SJSA1 (cell line): ENCODE results near the gene CHDH. TPM values are rescaled to one million over a fixed set of nuclear protein-coding genes. Genes with fewer than 3 reads are reported as not detected.

Experiments used
- DNase-seq, 2 experiments: peaks; one replicate each; pipeline ENCODE4 v3.0.0-alpha.2; 2015 to 2020; ENCODE audit warnings: low spot score in 2 of 2, low read depth in 1 of 2
- H3K27ac ChIP-seq: fragments of 250-450 bp; sonication (Bioruptor Pico); 2 replicates; pipeline ENCODE4 v1.5.1; 2020; ENCODE audit warnings: mild to moderate bottlenecking, moderate library complexity
- H3K27me3 ChIP-seq: fragments of 250-450 bp; sonication (Bioruptor Pico); replicated peaks from 2 replicates; pipeline ENCODE4 v1.5.1; 2020; ENCODE audit warnings: mild to moderate bottlenecking, moderate library complexity
- H3K36me3 ChIP-seq: fragments of 250-450 bp; sonication (Bioruptor Pico); 2 replicates; pipeline ENCODE4 v1.5.1; 2020; ENCODE audit warnings: mild to moderate bottlenecking
- H3K4me1 ChIP-seq: fragments of 250-450 bp; sonication (Bioruptor Pico); replicated peaks from 2 replicates; pipeline ENCODE4 v1.6.1; 2021; ENCODE audit warnings: mild to moderate bottlenecking
- H3K4me3 ChIP-seq: fragments of 250-450 bp; sonication (Bioruptor Pico); 2 replicates; pipeline ENCODE4 v1.5.1; 2020; ENCODE audit warnings: mild to moderate bottlenecking
- H3K9me3 ChIP-seq: fragments of 250-450 bp; sonication (Bioruptor Pico); replicated peaks from 2 replicates; pipeline ENCODE4 v1.5.1; 2020; ENCODE audit warnings: mild to moderate bottlenecking
- total RNA-seq: library from RNA; depleted of rRNA; stranded (reverse); fragments of >200 nt; shearing (Covaris generic); gene quantifications from 2 replicates; pipeline ENCODE4 v1.2.3, GENCODE V29; 2014

Gene CHDH
- total RNA-seq, 1 experiment from 2014 or later: not detected

DNA sequence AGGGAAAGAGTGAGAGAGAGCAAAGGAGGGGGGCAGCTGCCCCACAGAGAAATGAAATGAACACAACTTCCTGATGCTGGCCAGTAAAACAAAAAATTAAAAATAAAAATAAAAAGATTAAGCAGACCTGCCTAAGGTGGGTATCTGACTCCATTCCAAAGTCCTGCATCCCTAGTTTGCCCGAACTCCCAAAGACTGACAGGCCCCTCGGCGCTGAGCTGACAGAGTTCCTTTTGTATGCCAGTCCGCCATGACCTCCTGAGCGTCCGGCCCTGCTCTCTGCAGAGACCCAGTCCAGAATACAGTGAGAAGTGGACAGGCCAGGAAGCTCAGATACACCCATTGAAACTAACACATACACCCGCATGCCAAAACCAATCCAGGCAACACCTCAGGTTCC lies 54.9 kb downstream of the CHDH start:
- no peak overlapping the region for H3K27ac ChIP-seq
- no peak overlapping the region for H3K4me3 ChIP-seq
- no peaks in the 10 kb centered on the region for H3K9me3 ChIP-seq
- DNase-seq: no peak
- no peaks in the 10 kb centered on the region for H3K27me3 ChIP-seq
- no peaks in the 10 kb centered on the region for H3K36me3 ChIP-seq
- no peaks in the 10 kb centered on the region for H3K4me1 ChIP-seq

DNA sequence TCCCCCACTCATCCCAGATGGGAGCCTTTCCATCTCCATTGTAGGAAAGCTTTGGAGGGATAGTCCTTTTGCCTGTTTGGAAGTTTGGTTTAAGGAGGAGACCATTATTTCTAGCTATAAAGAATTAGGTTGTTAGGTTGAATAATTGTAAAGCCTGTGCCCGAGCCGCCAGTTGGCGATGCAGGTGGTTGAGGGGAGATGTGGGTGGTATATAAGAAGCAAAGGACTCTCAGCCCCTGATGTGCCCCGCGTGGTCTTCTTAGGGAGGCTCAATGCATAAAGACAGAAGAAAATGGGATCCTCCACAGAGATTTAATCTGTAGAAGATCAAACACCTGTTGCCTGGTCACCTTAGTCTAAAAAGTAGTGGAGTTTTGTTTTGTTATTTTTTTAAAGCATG lies 55.7 kb downstream of the CHDH start:
- DNase-seq: no peak
- Histone ChIP-seq H3K4me1 (no peaks in the 10 kb centered on the region), H3K27ac (no peak overlapping the region), H3K36me3 (no peaks in the 10 kb centered on the region), H3K27me3 (no peaks in the 10 kb centered on the region), H3K9me3 (no peaks in the 10 kb centered on the region), H3K4me3 (no peak overlapping the region)

DNA sequence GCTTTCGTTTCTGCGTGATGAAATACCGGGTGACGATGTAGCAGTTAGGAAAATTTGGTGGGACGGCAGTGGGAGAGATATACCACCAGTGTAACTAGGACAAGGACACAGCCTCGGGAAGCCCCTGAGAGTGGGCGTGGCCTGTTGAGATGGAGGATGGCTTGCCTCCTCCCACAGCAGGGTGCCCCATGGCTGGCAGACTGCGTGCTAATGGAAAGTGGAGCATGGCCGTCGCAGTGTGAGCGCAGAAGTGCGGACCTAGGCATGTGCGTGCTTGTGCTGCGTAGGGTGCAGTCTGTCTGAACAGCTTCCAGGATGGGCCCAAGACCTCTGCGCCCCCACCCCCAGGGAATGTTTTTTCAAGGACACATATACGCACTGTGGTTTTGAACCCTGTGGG lies 56.8 kb downstream of the CHDH start:
- Histone ChIP-seq H3K4me3 (no peak overlapping the region), H3K27ac (no peak overlapping the region), H3K36me3 (no peaks in the 10 kb centered on the region), H3K9me3 (no peaks in the 10 kb centered on the region), H3K4me1 (no peaks in the 10 kb centered on the region), H3K27me3 (no peaks in the 10 kb centered on the region)
- DNase-seq: no peak

DNA sequence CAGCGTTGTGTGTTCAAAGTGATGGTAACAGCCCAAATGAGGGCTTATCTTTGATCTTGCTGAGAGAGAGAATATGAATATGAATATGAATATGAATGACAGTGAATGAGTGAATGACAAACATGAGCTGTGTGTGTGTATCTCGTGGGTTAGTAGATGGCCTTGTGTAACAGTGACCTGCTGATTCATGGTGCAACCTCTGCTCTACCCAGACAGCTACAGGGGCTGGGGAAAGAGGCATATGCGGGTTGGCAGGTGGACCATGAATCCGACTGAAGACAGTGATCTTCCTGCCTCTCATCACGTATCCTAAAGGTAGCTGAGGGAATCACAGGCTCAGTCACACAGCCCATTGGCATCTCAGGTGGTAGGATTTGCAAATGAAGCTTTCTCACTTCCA lies 58.2 kb downstream of the CHDH start:
- no peak overlapping the region for H3K4me3 ChIP-seq
- DNase-seq: no peak
- H3K36me3 ChIP-seq: no peaks in the 10 kb centered on the region
- no peaks in the 10 kb centered on the region for H3K4me1 ChIP-seq
- H3K9me3 ChIP-seq: no peaks in the 10 kb centered on the region
- H3K27ac ChIP-seq: no peak overlapping the region
- H3K27me3 ChIP-seq: no peaks in the 10 kb centered on the region

DNA sequence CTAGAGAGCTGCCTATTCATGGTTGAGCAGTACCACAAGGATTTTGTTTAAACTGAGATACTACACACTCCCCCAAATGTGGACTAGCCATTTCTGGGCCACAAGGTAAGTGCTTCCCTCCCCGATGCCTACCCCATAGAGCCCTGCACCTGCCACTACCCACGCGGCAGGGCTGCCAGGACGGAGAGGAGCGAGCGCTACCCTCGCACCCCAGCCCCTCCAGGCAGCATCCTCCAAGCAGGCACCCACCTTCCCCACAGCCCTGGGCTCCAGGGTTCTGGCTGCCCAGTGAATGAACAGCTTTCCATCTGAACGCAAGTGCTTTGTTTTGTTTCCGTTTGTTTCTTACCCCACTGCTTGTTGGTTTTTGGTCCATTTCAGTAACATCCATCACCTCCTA lies 59.2 kb downstream of the CHDH start:
- no peak for DNase-seq
- Histone ChIP-seq H3K9me3 (no peaks in the 10 kb centered on the region), H3K4me1 (no peaks in the 10 kb centered on the region), H3K4me3 (no peak overlapping the region), H3K36me3 (no peaks in the 10 kb centered on the region), H3K27ac (no peak overlapping the region), H3K27me3 (no peaks in the 10 kb centered on the region)

DNA sequence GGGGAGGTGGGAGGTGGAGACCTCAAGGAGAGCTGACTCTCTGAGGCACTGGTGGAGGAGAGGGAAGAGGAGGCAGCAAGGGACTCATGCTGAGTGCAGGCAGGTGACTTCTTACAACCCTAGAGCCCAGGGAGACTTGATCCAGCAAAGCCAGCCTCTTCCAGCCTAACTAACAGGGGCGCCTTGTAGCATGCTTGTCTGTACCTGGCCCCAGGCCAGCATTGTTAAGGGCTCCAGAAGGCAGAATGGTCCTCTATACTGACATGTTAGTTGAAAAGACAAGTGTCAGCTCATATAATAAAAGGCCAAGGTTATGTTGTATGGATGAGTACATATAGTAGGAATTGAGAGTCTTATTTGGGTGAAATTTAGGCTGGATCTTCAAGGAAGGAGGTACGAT lies 65.4 kb downstream of the CHDH start:
- Histone ChIP-seq H3K9me3 (no peaks in the 10 kb centered on the region), H3K4me1 (no peaks in the 10 kb centered on the region), H3K27ac (no peak overlapping the region), H3K36me3 (no peaks in the 10 kb centered on the region), H3K4me3 (no peak overlapping the region), H3K27me3 (no peaks in the 10 kb centered on the region)
- DNase-seq: no peak

DNA sequence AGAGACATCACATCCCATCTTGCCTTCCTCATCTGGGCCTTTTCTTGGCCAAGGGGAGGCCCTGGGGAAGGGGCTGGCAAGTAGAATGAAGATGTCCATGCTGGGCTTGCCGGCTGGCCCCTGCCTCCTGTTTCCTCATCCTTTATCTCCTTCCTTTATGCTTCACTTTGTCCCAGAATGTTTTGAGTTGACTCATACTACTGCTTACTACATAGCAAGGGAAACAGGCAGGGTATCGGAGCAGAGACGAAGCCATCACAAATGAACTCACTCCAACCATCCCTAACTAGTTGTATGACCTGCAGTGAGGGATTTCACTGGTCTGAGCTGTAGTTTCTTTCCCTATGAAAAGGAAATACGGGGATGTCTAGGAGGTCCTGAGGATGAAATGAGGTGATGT lies 66.0 kb downstream of the CHDH start:
- H3K9me3 ChIP-seq: no peaks in the 10 kb centered on the region
- H3K27me3 ChIP-seq: no peaks in the 10 kb centered on the region
- no peaks in the 10 kb centered on the region for H3K36me3 ChIP-seq
- no peaks in the 10 kb centered on the region for H3K4me1 ChIP-seq
- H3K4me3 ChIP-seq: no peak overlapping the region
- H3K27ac ChIP-seq: no peak overlapping the region
- DNase-seq: no peak

DNA sequence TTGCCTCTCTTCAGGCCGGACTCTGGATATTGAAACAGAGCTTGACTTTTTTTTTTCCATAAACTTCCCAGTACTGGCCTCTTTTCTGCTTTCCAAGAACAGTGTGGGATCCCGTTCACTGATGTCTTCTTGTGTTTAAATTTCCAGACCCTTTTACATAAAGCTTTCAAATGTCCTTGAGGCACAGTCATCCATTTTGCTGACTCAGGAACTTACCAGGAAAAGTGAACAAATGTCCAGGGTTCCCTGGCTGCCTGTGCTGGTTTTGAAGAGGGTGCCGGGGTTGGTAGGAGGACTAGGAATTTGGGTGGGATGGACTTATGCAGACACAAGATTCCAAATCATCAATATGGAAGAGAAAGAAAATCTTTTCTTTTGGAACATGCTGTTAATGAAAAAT lies 68.1 kb downstream of the CHDH start:
- no peak overlapping the region for H3K27ac ChIP-seq

DNA sequence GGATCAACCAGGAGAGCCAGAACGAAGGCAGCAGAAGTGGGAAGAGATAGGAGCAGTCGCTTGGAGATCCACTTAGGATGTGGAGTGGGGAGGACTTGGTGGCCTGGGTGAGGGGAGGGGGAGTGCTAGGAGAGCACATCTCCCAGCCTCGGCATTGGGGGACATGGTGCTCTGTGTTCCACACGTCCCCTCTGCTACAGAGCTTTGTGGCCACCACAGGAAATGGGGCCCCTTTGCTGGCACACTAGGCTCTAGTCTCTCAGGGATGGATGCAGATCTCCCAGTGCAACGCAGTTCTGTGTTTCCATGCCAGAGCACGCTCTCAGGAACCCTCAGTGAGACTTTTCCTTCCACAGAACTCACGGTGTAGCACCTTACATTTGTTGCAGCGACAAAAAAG lies 68.8 kb downstream of the CHDH start:
- H3K27ac ChIP-seq: no peak overlapping the region
- no peaks in the 10 kb centered on the region for H3K4me1 ChIP-seq
- no peaks in the 10 kb centered on the region for H3K9me3 ChIP-seq
- no peaks in the 10 kb centered on the region for H3K36me3 ChIP-seq
- H3K4me3 ChIP-seq: no peak overlapping the region
- H3K27me3 ChIP-seq: no peaks in the 10 kb centered on the region; the same call in 1 of the 2 replicates
- DNase-seq: no peak

More for the DNA sequence above, 68.1 kb downstream of the CHDH start:
- no peaks in the 10 kb centered on the region for H3K4me1 ChIP-seq
- no peaks in the 10 kb centered on the region; the same call in 1 of the 2 replicates for H3K27me3 ChIP-seq
- DNase-seq: no peak
- no peaks in the 10 kb centered on the region for H3K36me3 ChIP-seq
- no peaks in the 10 kb centered on the region for H3K9me3 ChIP-seq
- no peak overlapping the region for H3K4me3 ChIP-seq

DNA sequence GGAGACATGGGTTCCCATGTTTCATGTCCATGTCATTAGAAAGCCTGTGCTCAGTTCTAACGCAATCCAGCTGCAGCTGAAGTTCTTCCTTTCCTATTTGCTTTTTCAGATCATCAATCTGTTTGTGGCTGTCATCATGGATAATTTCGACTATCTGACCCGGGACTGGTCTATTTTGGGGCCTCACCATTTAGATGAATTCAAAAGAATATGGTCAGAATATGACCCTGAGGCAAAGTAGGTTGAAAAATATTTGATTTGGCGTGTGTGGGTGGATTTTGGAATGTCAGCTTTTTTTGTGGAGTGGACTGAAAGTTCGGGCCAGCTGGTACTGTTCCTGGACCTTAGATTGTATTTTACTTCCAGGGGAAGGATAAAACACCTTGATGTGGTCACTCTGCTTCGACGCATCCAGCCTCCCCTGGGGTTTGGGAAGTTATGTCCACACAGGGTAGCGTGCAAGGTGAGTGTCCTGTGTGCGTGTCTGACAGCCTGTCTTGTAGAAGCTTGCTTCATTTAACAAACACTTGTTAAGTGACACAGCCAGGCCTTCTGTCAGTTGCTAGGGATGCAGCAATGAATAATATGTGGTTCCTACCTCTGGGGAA lies 69.6 kb downstream of the CHDH start:
- Histone ChIP-seq H3K4me3 (no peak overlapping the region), H3K27ac (no peak overlapping the region), H3K9me3 (no peaks in the 10 kb centered on the region), H3K4me1 (no peaks in the 10 kb centered on the region), H3K27me3 (no peaks in the 10 kb centered on the region; the same call in 1 of the 2 replicates), H3K36me3 (no peaks in the 10 kb centered on the region)
- DNase-seq: no peak

DNA sequence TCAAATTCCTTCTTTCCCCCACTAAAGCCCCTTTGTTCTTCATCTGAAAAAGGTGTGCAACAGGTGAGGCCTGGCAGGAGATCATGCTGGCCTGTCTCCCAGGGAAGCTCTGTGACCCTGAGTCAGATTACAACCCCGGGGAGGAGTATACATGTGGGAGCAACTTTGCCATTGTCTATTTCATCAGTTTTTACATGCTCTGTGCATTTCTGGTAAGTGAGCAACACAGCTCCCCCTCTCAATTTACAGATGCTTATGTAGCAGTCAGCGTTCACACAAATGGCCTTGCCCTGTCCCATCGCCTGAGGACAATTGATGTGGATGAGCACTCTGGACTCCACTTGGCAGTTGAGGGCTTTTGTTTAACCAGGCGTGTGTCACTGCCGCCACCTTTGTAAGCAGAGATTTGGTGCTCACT lies 70.4 kb downstream of the CHDH start:
- no peak for DNase-seq
- no peaks in the 10 kb centered on the region for H3K9me3 ChIP-seq
- H3K4me3 ChIP-seq: no peak overlapping the region
- H3K4me1 ChIP-seq: no peaks in the 10 kb centered on the region
- no peaks in the 10 kb centered on the region; the same call in 1 of the 2 replicates for H3K27me3 ChIP-seq
- H3K36me3 ChIP-seq: no peaks in the 10 kb centered on the region
- no peak overlapping the region for H3K27ac ChIP-seq

DNA sequence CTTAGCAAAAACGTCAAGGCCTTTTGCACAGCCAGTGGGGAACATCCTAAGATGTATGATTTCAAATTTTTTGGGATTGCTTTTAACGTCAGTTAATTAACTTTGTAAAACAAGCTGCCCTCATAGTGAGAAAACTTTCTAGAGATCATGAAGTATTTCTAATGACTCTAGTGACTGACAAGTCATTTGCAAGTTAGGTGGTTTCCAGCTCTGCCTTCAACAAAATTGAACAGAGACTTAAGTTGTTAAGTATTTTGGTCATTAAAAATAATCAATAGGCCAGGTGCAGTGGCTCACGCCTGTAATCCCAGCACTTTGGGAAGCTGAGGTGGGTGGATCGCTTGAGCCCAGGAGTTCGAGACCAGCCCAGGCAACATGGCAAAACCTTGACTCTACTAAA lies 71.2 kb downstream of the CHDH start:
- no peak overlapping the region for H3K4me3 ChIP-seq
- H3K36me3 ChIP-seq: no peaks in the 10 kb centered on the region
- H3K27ac ChIP-seq: no peak overlapping the region
- H3K27me3 ChIP-seq: no peaks in the 10 kb centered on the region; the same call in none of the 2 replicates
- no peaks in the 10 kb centered on the region for H3K9me3 ChIP-seq
- DNase-seq: no peak
- H3K4me1 ChIP-seq: no peaks in the 10 kb centered on the region

DNA sequence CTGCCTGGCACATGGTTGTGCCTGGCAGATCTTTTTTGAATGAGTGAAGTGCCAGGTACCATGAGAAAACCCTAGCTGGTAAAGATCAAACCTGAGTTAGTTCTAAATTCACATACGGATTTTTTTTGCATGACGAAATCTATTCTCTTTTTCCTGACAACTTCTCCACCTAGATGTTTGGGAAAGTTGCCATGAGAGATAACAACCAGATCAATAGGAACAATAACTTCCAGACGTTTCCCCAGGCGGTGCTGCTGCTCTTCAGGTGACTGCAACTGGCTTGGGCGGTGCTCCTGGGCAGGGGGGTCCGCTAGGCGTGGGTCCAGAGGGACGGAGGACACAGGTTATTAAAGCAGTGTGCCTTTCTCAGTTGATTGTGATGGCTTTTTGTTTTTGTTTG lies 71.8 kb downstream of the CHDH start:
- H3K27me3 ChIP-seq: no peaks in the 10 kb centered on the region; the same call in none of the 2 replicates
- no peaks in the 10 kb centered on the region for H3K9me3 ChIP-seq
- DNase-seq: no peak
- H3K27ac ChIP-seq: no peak overlapping the region
- H3K4me3 ChIP-seq: no peak overlapping the region
- H3K36me3 ChIP-seq: no peaks in the 10 kb centered on the region
- H3K4me1 ChIP-seq: no peaks in the 10 kb centered on the region

DNA sequence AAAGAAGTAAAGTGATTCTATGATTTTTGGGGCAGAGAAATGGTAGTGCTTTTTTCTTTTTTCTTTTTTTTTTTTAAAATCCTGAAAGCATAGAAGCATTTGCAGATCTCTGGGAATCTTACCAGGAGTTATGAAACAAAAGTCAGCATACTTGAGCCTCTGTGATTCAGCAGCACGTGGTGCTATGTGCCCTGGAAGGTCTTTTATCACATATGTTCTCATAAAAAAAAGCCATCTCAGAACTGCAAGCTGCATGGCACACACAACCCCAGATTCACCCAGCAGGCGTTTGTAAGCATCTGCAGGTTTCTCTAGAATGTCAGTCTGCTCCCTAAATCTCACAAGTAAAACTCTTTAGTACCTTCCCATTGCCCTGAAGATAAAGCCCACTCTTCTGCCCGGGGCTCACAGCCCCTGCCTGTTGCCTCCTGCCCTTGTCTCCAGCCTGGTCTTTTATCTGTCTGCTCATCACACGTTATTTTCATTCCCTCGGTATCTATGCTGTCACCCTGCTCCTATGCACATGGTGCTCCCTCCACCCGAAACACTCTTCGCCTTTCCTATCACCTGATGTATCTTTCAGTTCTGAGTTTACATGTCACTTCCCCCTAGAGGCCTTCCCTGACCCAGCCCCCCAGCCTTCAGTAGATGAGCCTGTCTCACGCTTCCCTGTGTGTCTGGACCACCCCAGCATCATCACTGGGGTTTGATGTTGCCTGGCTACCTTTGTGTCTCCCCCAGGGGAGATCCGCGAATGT lies 72.4 kb downstream of the CHDH start:
- no peak for DNase-seq
- no peaks in the 10 kb centered on the region; the same call in none of the 2 replicates for H3K27me3 ChIP-seq
- H3K4me1 ChIP-seq: no peaks in the 10 kb centered on the region
- H3K4me3 ChIP-seq: no peak overlapping the region
- H3K36me3 ChIP-seq: no peaks in the 10 kb centered on the region
- H3K27ac ChIP-seq: no peak overlapping the region
- no peaks in the 10 kb centered on the region for H3K9me3 ChIP-seq
